NCI-H446 (cell line): Measurements from ENCODE around the gene ANKRD39.
"Not testable (repeated sequence)": the region's sequence is repeated elsewhere in the genome, so short reads cannot be mapped to it uniquely, and the experiment has no call there.

Source experiments
- DNase-seq, 2 experiments: peaks; one replicate each; lab custom pipeline; 2025; lab: John Stamatoyannopoulos, UW

Gene ANKRD39, protein sequence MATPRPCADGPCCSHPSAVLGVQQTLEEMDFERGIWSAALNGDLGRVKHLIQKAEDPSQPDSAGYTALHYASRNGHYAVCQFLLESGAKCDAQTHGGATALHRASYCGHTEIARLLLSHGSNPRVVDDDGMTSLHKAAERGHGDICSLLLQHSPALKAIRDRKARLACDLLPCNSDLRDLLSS

DNA sequence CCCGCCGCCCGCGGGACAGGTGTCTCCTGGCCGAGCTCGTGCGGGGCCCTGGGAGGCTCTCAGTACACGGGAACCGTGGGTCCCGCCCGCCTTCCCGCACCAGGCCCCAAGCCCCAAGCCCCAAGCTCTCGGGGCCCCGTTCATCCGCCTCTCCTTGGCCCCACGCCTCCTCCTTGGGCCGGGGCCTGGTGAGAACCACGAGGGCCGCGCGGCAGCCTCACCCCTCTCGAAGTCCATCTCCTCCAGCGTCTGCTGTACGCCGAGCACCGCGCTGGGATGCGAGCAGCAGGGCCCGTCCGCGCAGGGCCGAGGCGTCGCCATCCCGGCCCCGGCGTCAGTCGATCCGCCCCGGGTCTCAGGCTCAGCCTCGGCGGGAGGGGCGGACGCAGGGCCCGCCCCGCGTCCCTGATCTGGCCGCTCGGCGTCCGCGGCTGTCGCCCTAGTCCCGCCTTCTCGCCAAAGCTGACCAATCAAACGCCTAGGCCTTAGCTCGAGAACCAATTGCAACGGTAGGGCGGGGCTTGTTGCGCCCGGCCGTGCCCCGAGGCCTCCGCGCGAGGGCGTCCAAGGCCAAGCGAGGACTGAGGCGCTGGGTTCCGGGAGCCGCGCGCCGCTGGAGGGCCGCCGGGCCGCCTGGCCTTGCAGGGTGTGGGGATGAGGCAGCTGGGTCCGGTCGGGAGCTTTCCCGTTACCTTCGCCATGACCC, at the start of gene ANKRD39:
Gene ANKRD39 (minus strand): TSS at position 350 of the 706 bp plus-strand sequence. CDS start 29 bp downstream, at position 321.
- peak; percentile 97 to 99 for DNase-seq

DNA sequence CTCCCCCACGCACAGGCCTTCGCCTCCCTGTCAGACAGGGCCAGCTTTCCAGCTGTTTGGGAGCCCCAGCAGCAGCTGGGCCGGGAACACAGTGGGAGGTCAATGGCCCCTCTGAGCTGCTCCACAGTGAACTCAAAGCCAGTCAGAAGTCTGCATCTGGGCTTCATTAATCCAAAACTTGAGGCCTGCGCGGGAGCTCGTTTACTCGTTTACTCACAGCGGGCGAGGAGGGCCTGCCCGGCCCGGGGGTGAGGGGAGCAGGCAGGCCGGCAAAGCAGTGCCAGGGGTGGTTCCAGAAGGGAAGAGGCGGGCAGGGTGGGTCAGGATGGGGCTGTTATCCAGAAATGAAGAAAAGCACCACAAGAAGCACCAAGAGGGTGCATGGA, 48.9 kb upstream of the ANKRD39 start:
- DNase-seq, result no peak

DNA sequence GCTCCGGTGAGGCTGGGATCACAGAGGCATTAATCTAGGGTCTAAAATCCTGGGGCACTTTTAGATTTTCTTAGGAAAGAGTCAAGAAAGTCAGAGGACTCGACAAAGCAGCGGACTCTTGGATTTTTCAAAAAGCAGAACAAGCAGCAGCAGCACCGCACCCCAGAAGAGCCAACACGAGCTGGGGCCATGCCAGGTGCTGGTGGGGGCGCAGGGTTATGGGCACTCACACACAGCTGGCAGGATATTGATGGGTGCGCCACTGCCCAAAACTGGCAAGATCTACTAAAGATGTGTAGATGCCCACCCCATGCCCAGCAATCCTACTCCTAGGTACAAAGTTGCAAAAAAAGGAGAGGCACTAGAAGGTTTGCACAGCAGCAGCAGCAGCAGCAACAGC, 46.0 kb upstream of the ANKRD39 start:
- DNase-seq, result no peak

DNA sequence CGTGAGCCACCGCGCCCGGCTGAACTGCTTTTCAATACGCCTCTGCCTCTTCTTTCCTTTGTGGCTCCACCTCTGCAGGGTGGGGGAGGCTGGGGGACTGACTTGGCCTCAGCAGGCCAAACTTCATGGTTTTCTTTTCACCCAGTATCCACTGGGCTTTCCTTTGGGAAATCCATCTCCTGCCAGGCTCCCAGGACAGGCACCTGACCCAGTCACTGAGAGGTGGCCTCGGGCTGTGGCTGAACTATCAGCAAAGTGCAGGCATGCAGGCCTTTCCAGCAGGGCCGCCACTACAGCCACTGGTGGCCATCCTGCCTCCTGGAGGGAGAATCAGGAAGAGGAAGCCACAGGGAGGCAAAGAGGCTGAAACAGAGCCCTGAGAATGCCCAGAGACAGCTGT, 45.5 kb upstream of the ANKRD39 start:
- DNase-seq, result no peak

DNA sequence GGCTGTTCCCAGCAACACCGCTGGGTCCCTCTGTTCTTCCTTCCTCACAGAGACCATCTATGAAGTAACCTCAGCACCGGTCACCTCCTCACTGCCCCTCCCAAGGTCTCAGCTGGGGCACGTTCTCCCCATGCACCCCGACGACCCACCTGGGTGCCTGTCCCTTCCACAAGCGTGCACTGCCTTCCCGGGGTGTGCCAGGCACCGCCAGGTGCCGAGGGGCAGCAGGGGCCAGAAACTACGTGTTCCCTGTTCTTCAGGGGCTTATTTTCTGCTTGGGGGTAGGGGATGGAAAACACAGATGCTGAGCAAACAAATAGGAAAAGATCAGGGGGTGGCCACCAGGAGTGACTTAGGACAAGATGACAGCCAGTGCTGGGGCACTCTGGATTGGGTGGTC, 42.4 kb upstream of the ANKRD39 start:
- no peak for DNase-seq

DNA sequence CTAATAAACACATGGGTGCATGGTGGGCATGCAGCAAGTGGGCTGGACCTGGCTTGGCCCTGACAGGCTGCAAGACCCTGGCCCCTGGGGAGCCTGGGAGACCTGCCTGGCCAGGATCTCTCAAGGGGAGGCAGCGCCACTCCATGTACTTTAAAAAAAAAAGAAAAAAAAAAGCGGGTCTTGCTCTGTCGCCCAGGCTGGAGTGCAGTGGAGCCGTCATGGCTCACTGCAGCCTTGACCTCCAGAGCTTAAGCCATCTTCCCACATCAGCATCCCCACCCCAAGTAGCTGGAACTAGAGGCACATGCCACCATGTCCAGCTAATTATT, 41.6 kb upstream of the ANKRD39 start:
- no peak for DNase-seq

DNA sequence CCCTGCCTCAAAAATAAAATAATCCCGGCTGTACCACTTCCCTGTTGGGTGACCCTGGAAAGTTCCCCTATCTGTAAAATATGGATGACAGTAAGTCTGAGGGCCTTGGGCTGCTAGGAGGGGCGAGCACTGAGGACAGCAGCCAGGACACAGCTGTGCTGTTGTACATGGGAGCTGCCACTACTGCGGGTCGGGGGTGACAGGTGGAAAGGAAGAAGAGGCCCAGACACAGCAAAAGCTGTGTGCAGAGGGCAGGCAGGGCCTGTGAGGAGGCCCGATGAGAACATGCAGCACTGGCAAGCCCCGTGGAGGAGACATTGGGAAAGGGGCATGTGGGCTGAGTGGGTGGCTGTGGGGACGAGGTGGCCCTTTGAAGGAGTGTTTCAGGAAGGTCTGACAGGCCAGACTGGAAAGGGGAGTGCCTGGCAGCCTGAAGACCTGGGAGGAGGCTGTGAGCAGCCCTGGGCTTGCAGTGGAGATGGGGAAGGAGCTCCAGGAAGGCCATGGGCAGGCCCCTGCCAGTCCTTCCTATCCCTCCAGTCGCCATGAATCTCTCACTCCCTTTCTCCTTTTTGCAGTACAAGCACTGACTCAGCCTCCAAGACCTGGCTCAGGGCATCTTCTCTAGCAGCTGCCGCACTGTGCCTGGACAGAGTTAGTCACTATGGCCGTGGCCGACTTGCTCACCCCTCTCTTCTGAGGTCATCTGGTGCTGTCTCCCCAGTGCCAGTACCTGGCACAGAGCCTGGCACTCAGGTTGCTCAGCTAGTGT, 41.0 kb upstream of the ANKRD39 start:
- DNase-seq, result no peak

DNA sequence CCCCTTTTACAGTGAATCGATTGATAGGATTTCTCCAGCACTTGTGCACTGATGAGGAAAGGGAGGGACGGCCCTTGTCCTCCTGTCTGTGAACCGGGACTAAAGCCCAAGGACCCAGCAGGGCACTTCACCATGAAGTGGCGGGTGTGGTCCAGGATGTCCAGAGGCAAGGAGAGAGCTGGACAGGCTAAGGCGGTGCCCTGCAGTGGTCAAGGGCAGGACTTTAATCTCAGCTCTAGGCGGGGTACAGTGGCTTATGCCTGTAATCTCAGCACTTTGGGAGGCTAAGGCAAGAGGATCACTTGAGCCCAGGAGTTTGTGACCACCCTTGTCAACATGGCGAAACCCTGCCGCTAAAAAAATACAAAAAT, 40.3 kb upstream of the ANKRD39 start:
- DNase-seq, result no peak

DNA sequence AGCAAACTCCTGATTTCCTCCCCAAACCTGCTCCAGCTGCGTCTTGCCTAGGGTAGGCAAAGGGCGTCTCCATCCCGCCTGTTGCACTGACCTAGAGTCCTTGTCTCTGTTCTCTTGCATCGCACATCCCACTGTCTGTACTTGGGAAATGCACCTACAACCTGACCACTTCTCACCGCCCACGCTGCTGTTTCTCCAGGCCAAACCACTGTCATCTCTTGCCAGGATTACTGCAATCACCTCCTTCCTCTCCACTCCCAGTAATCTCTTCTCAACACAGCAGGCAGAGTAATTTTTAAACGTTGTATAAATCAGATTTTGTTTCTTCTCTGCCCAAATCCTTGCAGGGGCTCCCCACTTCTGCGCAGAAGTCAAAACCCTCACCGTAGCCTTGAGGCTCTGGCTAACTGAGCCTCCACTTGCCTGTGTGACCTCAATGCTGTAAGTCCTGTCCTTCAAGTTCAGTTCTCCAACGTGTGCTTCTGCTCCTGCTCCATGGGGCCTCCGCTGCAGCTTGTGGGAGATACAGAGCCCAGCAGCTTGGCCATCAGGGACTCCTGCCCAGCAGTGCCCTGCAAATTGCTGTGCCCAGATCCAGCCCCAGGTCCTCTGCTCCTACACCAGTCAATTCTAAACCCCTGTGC, 39.8 kb upstream of the ANKRD39 start:
- no peak for DNase-seq

DNA sequence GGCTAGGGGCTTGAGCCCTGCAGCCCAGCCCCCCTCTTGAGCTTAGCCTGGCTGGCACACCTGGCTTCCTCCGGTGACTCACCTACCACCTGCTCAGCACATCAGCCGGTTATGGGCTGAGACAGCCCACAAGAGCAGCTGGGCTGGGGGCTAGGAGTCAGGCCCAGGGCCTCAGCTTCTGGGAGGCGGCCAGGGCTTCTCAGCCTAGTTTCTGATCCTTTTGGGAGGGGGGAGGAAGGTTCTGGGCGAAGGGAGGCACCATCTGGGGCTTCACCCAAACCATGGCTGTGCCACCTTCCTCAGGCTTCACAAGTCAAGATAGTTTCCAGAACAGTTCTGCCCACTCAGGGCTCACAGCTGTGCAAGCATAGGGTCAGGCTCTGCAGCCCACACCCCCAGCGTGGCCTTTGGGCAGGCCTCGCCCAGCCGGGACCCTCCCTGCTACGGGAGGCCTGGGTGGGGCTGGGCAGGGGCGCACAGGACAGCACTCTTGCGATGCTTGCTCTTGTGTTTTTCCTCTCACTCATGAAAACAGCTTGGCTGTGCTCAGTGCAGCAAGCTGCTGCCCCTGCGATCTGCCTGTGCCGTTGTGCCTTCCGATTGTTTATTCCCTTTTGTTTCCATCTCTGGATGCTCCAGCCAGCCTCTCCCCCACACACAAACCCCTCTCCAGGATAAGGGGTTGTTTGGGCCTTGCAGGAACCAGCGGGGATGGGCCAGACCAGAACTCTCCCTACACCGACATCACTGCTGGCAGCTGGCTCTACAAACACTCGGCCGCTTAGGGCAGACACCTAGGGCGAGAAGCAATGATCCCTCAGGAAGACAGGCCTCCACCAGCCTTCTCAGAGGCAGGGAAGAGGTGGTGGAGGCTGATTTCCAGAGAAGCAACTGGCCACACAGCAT, 38.2 kb upstream of the ANKRD39 start:
- DNase-seq, result peak in 1 of 2 experiments; percentile 71

DNA sequence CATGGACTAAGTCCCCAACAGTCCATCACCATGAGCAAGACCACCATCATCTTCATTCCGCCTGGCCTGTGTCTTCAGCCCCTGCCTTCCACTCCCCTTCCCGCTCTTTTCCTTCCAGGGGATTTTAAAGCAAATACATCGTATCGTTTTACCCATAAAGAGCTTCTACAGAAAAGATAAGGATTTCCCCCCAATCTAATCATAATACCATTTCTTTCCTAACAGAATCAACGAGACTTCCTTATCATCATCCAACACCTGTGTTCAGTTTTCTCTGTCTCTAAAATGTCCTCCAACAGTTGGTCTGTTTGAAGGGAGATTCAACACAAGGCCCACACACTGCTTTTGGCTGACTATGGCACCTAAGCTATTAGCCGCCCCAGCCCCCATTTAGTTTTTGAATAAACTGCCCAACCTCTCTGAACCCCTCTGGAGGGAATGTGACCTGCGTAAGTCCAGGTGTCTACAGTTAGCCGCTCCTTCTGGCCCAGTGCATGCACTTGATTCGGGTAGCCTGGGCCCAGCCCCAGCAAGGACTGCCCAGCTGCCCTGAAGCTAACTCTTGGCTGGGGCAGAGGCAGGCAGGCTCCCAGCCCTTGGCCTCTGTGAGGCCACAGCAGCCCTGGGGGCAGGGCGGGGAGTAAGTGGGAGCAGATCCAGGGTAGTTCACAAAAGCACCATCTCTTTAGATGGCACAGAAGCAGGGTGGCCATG, 37.4 kb upstream of the ANKRD39 start:
- DNase-seq, result peak in 1 of 2 experiments; percentile 71

DNA sequence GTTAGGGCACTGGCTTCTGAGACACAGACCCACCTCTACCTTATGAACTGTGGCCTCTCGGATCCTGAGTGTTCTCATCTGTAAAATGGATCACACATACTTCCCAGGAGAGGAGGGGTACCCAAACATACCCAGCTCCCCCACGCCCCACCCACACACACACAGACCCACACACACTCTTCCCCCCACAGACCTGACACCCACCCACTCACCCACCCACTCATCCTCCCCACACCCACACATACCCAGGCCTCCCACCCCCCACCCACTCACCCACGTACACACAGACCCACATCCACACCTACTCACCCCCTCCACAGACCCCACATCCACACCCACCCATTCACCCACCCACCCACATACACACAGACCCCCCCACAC, 36.3 kb upstream of the ANKRD39 start:
- no peak for DNase-seq

DNA sequence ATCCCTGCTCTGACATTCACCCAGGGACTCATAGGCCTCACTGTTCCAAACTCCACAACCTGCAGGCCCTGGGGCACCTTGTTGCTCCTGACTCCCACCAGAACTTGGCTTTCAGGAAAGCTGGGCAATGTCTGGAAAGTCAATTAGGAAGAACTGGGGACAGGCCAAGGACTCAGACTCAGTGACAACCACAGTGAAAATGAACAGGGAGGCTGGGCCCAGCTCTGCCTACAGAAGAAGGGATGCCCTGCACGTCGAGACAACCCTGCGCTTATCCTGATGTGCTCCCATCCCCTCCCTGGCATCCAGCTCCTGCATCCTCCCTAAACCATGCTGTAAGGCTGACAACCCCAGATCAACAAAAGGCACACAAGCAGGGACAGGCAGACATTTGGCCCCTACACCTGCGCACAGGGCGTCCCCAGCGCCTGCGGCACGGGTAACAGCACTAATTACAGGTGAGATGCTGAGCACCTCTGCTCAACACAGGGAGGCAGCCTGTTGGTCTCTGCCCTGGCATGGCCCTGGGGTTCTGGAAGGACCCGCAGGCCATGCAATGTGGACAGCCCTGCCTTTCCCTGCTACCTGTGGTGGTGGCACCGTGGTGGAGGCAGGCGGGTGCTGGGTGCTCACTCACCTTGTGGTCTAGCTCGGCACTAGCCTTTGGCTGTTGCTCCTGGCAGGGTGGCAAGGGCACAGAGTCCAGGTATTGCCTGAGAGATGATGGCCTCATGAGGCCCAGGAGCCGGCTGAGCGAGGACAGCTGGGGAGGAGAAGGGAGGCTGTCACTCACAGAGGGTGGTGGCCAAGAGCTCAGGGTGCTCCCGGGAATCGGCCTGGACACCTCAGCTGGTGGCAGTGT, 35.7 kb upstream of the ANKRD39 start:
- DNase-seq, result no peak

DNA sequence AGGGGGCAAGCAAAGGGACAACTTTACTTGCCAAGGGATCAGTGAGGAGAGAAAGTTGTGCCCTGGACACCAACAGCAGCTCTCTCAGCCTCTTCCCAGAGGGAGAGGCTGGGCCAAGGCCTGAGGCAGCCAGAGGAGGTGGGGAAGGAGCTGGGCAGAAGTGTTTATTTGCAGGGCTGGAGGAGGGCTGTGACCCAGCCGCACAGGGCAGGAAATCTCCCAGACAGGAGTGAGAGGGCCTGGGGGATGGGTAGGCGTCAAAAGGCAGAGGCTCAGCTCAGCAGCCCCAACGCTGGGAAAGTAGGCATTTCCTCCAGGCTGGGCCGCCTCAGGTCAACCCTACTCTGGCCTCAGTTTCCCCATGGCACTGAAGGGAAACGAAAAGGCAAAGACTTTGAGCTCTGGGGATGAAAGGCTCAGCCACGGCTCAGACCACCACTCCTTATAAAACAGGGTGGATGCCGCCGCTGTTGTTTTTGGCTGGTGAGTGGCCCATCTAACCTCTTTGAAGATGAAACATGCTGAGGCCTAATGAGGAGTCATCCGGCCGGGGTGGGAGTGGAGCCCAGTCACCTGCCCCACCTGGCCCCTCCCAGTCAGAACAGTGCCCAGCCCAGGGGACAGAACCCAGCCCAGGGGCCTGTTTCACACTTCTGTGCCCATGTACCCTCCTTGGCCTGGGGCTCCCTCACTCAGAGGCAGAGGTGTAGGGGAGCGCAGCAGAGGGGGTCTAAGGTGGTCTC, 33.9 kb upstream of the ANKRD39 start:
- DNase-seq, result no peak

DNA sequence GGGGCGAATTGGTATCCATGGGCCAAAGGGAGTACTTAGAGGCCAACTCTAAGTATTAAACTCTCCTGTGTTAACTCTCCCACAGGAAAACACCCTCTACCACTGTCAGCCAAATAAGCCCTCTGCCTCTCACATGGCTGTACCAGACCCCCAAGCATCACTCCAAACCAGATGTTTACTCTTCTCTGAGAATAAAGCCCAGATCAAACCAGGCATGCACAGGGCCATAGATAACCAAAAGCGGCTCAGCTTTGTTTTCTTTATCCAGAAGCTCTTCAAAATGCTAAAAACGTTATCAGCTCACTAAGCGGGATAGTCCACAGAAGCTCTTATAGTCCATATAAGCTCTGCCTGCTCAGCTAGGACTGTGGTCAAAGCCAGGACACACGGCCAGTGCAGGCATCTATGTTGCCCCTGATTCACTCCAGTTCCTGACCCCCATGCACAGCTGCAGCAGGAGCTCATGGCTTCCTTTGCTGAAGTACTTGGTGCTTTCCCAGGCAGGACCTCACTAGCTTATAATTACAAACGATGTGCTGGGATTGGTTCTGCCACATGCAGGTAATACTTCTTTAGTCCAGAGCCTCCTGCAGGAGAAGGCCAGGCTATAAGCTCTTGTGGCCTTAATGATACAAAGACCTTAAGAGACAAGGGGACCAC, 33.0 kb upstream of the ANKRD39 start:
- no peak for DNase-seq

DNA sequence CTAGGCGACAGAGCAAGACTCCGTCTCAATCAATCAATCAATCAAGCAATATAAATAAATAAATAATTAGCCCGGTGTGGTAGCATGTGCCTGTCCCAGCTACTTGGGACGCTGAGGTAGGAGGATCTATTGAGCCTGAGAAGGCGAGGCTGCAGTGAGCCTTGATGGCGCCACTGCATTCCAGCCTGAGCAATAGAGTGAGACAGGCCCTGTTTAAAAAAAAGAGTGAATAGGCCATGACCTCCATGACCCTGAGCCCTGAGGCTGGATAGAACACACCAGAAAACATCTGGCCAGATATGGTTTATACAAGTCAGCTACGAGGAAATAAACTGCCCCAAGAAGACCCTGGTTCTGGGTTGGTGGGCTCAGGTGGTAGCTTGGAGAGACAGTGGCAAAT, 32.4 kb upstream of the ANKRD39 start:
- DNase-seq, result no peak

DNA sequence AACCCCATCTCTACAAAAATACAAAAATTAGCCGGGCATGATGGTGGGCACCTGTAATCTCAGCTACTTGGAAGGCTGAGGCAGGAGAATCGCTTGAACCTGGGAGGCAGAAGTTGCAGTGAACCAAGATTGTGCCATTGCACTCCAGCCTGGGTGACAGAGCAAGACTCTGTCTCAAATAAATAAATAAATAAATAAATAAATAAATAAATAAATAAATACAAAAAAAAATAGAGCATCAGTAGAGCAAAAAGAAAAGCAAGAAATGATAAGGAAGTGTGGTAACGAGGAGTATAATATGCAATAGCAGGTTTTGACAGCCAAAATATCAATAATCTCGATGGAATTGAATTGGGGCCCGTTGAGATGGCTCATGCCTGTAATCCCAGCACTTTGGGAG, 31.7 kb upstream of the ANKRD39 start:
- not testable (repeated sequence) for DNase-seq

DNA sequence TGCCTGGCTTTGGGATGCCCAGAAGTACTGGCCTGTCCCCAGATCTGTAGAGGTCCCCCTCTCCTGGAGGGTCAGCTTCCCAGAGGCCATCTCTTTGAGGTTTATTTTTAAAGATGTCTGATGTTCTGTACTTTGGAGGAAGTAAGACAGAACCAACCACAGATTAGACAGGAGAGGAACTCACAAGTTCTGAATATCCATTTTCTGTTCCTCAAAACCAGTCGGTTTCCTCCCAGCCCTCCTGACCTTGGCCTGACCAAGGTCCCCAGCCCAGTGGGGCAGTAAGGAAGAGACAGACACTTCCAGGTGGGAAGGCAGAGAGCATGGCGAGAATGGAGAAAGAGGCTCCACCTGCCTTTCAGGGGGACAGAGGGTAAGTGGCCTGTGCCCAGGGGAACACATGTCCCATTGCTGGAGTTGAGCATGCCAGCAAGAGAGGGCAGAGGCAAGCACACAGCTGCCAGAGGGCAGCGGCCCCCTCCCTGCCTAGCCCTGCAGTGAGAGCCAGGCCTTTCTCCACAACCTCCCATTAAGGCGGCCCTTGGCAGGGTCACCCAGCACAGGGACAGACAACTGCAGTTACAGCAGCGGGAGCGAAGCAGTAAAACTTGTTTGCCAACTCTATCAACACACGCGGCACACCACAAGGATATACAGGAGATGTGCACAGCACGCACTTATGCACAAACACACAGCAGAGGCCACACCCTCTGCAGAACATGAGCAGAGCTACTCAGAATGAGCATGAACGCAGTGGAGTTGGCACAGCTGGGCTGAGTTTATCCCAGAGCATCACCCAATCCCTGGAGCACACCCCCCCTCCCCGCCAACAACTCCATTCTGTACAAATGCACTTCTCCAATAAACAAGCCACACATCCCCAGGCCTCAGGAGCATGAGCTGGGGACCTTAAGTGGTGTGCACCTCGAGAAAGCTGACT, 30.5 kb upstream of the ANKRD39 start:
- DNase-seq, result no peak
